Loucy (cell line): ENCODE data around the gene SORBS1.
A peak's percentile ranks its signal among the peaks of the same experiment; 100 is the strongest.

Source experiments
- H2AFZ ChIP-seq: fragments of 200-600 bp; sonication (generic); 2 replicates; pipeline ENCODE4 v1.6.0; 2016; ENCODE audit warnings: antibody characterized with exemption, mild to moderate bottlenecking, low read length, moderate library complexity
- H3F3A ChIP-seq: fragments of 200-600 bp; 2 replicates; pipeline ENCODE4 v1.6.0; 2016; ENCODE audit warnings: antibody characterized with exemption, low read depth, mild to moderate bottlenecking
- H3K27me3 ChIP-seq: fragments of 200-600 bp; sonication (generic); 2 replicates; pipeline ENCODE4 v1.6.1; 2014; ENCODE audit warnings: low read length, mild to moderate bottlenecking; ENCODE audit not compliant: insufficient read depth, poor library complexity, severe bottlenecking
- H3K36me3 ChIP-seq: fragments of 200-600 bp; sonication (generic); 2 replicates; pipeline ENCODE4 v1.6.1; 2016; ENCODE audit warnings: low read length; ENCODE audit not compliant: insufficient read depth
- H3K4me1 ChIP-seq: fragments of 200-600 bp; sonication (generic); 2 replicates; pipeline ENCODE4 v1.5.1; 2014; ENCODE audit warnings: low read length, mild to moderate bottlenecking; ENCODE audit not compliant: insufficient read depth, poor library complexity, severe bottlenecking
- H3K4me2 ChIP-seq: fragments of 200-600 bp; sonication (generic); 2 replicates; pipeline ENCODE4 v1.6.0; 2014; ENCODE audit warnings: antibody characterized with exemption, low read length, low read depth, mild to moderate bottlenecking; ENCODE audit not compliant: poor library complexity, severe bottlenecking
- H3K4me3 ChIP-seq: fragments of 200-600 bp; sonication (generic); 2 replicates; pipeline ENCODE4 v1.5.1; 2014; ENCODE audit warnings: low read length, mild to moderate bottlenecking, mixed read lengths; ENCODE audit not compliant: poor library complexity, severe bottlenecking
- H3K79me2 ChIP-seq: fragments of 200-600 bp; sonication (generic); 2 replicates; pipeline ENCODE4 v1.6.1; 2014; ENCODE audit warnings: low read length; ENCODE audit not compliant: insufficient read depth
- H3K9ac ChIP-seq: fragments of 200-600 bp; sonication (generic); 2 replicates; pipeline ENCODE4 v1.6.0; 2014; ENCODE audit warnings: mild to moderate bottlenecking, low read depth, low read length, moderate library complexity; ENCODE audit not compliant: poor library complexity, severe bottlenecking
- H3K9me2 ChIP-seq: fragments of 200-600 bp; sonication (generic); replicated peaks from 2 replicates; pipeline ENCODE4 v1.6.1; 2016; ENCODE audit warnings: low read depth, low read length, mixed read lengths
- H3K9me3 ChIP-seq: fragments of 200-600 bp; sonication (generic); 2 replicates; pipeline ENCODE4 v1.6.1; 2014; ENCODE audit warnings: mild to moderate bottlenecking, antibody characterized with exemption, low read length, low read depth; ENCODE audit not compliant: insufficient read depth
- H4K20me1 ChIP-seq: fragments of 200-600 bp; sonication (generic); 2 replicates; pipeline ENCODE4 v1.6.0; 2014; ENCODE audit warnings: antibody characterized with exemption, low read length, mild to moderate bottlenecking; ENCODE audit not compliant: insufficient read depth, poor library complexity, severe bottlenecking
- EZH2phosphoT487 ChIP-seq: fragments of 200-600 bp; IDR thresholded peaks from 2 replicates; pipeline ENCODE4 v1.6.1; 2018; ENCODE audit warnings: antibody characterized with exemption, mild to moderate bottlenecking, moderate library complexity, borderline replicate concordance
- TF ChIP-seq, protein P1 (sequence below): fragments of 200-600 bp; sonication (generic); conservative IDR thresholded peaks from 2 replicates; pipeline ENCODE4 v1.5.1; 2014; ENCODE audit warnings: mild to moderate bottlenecking, antibody characterized with exemption, low read length

The SORBS1 gene

GRCh38 chr10:95561864-95562177 lies 650 bp upstream of the SORBS1 start:
- no peaks in the 10 kb centered on the region for H3K79me2 ChIP-seq
- H3K36me3 ChIP-seq: no peaks in the 10 kb centered on the region
- H2AFZ ChIP-seq: no peak overlapping the region
- no peaks in the 10 kb centered on the region for H3K9me3 ChIP-seq
- no peaks in the 10 kb centered on the region for H3F3A ChIP-seq
- peak overlapping the region; percentile 51 for H3K4me2 ChIP-seq
- H3K4me3 ChIP-seq: peak overlapping the region; percentile 81
- H3K4me1 ChIP-seq: no peaks in the 10 kb centered on the region
- TF ChIP-seq, protein P1, sequence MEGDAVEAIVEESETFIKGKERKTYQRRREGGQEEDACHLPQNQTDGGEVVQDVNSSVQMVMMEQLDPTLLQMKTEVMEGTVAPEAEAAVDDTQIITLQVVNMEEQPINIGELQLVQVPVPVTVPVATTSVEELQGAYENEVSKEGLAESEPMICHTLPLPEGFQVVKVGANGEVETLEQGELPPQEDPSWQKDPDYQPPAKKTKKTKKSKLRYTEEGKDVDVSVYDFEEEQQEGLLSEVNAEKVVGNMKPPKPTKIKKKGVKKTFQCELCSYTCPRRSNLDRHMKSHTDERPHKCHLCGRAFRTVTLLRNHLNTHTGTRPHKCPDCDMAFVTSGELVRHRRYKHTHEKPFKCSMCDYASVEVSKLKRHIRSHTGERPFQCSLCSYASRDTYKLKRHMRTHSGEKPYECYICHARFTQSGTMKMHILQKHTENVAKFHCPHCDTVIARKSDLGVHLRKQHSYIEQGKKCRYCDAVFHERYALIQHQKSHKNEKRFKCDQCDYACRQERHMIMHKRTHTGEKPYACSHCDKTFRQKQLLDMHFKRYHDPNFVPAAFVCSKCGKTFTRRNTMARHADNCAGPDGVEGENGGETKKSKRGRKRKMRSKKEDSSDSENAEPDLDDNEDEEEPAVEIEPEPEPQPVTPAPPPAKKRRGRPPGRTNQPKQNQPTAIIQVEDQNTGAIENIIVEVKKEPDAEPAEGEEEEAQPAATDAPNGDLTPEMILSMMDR: no peak
- TF ChIP-seq EZH2phosphoT487: no peak
- H3K9me2 ChIP-seq: no peaks in the 10 kb centered on the region
- no peak overlapping the region for H3K9ac ChIP-seq
- no peaks in the 10 kb centered on the region for H4K20me1 ChIP-seq
- no peaks in the 10 kb centered on the region for H3K27me3 ChIP-seq

GRCh38 chr10:95560278-95561176 lies 644 bp downstream of the SORBS1 start:
- TF ChIP-seq EZH2phosphoT487: no peak
- TF ChIP-seq, protein P1: no peak
- Histone ChIP-seq H2AFZ (peak overlapping the region; percentile 83), H3K36me3 (no peaks in the 10 kb centered on the region), H3K79me2 (no peaks in the 10 kb centered on the region), H3K4me1 (no peaks in the 10 kb centered on the region), H3K27me3 (no peaks in the 10 kb centered on the region), H3K9me2 (no peaks in the 10 kb centered on the region), H3K9me3 (no peaks in the 10 kb centered on the region), H3K9ac (peak overlapping the region; percentile 69), H3K4me2 (peak overlapping the region; percentile 84), H3F3A (no peaks in the 10 kb centered on the region), H3K4me3 (peak overlapping the region; percentile 81), H4K20me1 (no peaks in the 10 kb centered on the region)

DNA sequence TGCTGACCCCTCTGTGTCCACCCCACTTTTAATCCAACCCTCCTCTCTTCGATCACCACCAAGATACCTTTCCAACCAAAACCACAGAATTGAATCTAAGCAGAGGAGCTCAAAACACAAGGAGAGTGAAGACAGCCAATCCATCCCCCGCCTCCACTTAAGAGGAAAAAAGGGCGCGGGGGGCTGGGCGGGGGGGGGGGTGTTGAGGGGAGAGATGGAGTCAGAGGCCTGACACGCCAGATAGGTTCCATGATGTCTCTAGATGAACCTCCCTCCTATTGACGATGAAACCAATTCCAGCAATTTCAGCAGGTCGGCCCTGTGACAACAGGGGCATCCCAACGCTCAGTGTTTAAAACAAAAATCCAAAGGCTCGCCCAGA lies 1.3 kb downstream of the SORBS1 start:
- H3K9me2 ChIP-seq: no peaks in the 10 kb centered on the region
- H3K4me2 ChIP-seq: peak overlapping the region; percentile 84
- no peak overlapping the region for H3K9ac ChIP-seq
- peak overlapping the region; percentile 81 for H3K4me3 ChIP-seq
- no peaks in the 10 kb centered on the region for H4K20me1 ChIP-seq
- no peaks in the 10 kb centered on the region for H3K36me3 ChIP-seq
- no peaks in the 10 kb centered on the region for H3K9me3 ChIP-seq
- no peak for TF ChIP-seq EZH2phosphoT487
- TF ChIP-seq, protein P1: no peak
- H3K79me2 ChIP-seq: no peaks in the 10 kb centered on the region
- H3K27me3 ChIP-seq: no peaks in the 10 kb centered on the region
- H2AFZ ChIP-seq: no peak overlapping the region
- no peaks in the 10 kb centered on the region for H3K4me1 ChIP-seq
- H3F3A ChIP-seq: no peaks in the 10 kb centered on the region
